Rectal smooth muscle tissue (tissue), 1 donor: ENCODE data around the gene RAD51D.
"Not testable (repeated sequence)": the region's sequence is repeated elsewhere in the genome, so short reads cannot be mapped to it uniquely, and the experiment has no call there.

Experiments
- H3K27ac ChIP-seq: one replicate; pipeline ENCODE4 v1.7.0; 2013; ENCODE audit warnings: low read depth, low read length, inconsistent platforms
- H3K27me3 ChIP-seq: one replicate; pipeline ENCODE4 v1.7.0; 2013; ENCODE audit warnings: low read length; ENCODE audit not compliant: control insufficient read depth, insufficient read depth
- H3K36me3 ChIP-seq: one replicate; pipeline ENCODE4 v1.7.0; 2013; ENCODE audit warnings: low read length; ENCODE audit not compliant: control insufficient read depth, insufficient read depth
- H3K4me1 ChIP-seq: one replicate; pipeline ENCODE4 v1.7.0; 2013; ENCODE audit warnings: low read length; ENCODE audit not compliant: control insufficient read depth, insufficient read depth
- H3K4me3 ChIP-seq: one replicate; pipeline ENCODE4 v1.7.0; 2013; ENCODE audit warnings: low read length
- H3K9ac ChIP-seq: one replicate; pipeline ENCODE4 v1.7.0; 2013; ENCODE audit warnings: low read length

Gene RAD51D

GRCh38 chr17:35050170-35050569 lies 69.5 kb downstream of the RAD51D start:
- Histone ChIP-seq H3K4me1 (peaks cover 4% of the 10 kb centered on the region), H3K36me3 (no peaks in the 10 kb centered on the region), H3K9ac (no peak overlapping the region), H3K27ac (no peak overlapping the region), H3K27me3 (no peaks in the 10 kb centered on the region), H3K4me3 (no peak overlapping the region)

GRCh38 chr17:35048685-35049379 lies 70.8 kb downstream of the RAD51D start:
- Histone ChIP-seq H3K4me1 (peaks cover 4% of the 10 kb centered on the region), H3K4me3 (no peak overlapping the region)

GRCh38 chr17:35046740-35047283 lies 72.8 kb downstream of the RAD51D start:
- Histone ChIP-seq H3K9ac (no peak overlapping the region), H3K36me3 (no peaks in the 10 kb centered on the region), H3K4me3 (no peak overlapping the region), H3K27me3 (no peaks in the 10 kb centered on the region), H3K4me1 (peaks cover 4% of the 10 kb centered on the region), H3K27ac (no peak overlapping the region)

More at GRCh38 chr17:35048685-35049379, 70.8 kb downstream of the RAD51D start:
- Histone ChIP-seq H3K36me3 (no peaks in the 10 kb centered on the region), H3K27ac (no peak overlapping the region), H3K27me3 (no peaks in the 10 kb centered on the region), H3K9ac (no peak overlapping the region)

GRCh38 chr17:35046245-35046644 lies 73.4 kb downstream of the RAD51D start:
- H3K27me3 ChIP-seq, result no peaks in the 10 kb centered on the region
- no peak overlapping the region for H3K4me3 ChIP-seq
- no peak overlapping the region for H3K27ac ChIP-seq
- H3K4me1 ChIP-seq, result peaks cover 2% of the 10 kb centered on the region
- no peak overlapping the region for H3K9ac ChIP-seq
- no peaks in the 10 kb centered on the region for H3K36me3 ChIP-seq

GRCh38 chr17:35045458-35045979 lies 74.1 kb downstream of the RAD51D start:
- H3K27ac ChIP-seq, H3K9ac ChIP-seq, H3K27me3 ChIP-seq, H3K4me1 ChIP-seq, H3K36me3 ChIP-seq, H3K4me3 ChIP-seq: not testable (repeated sequence)

GRCh38 chr17:35044181-35044580 lies 75.5 kb downstream of the RAD51D start:
- Histone ChIP-seq H3K4me1 (no peaks in the 10 kb centered on the region), H3K9ac (no peak overlapping the region), H3K4me3 (no peak overlapping the region)

More at GRCh38 chr17:35044181-35044580, 75.5 kb downstream of the RAD51D start:
- Histone ChIP-seq H3K27ac (no peak overlapping the region), H3K36me3 (no peaks in the 10 kb centered on the region), H3K27me3 (no peaks in the 10 kb centered on the region)
